GM21619 (cell line): ENCODE results near the gene ISL2.

Experiments
- ATAC-seq: cut with Tn5 transposase; IDR thresholded peaks from one replicate; pipeline ENCODE4 v1.9.1; 2021; ENCODE audit not compliant: unreplicated experiment

Gene ISL2

DNA sequence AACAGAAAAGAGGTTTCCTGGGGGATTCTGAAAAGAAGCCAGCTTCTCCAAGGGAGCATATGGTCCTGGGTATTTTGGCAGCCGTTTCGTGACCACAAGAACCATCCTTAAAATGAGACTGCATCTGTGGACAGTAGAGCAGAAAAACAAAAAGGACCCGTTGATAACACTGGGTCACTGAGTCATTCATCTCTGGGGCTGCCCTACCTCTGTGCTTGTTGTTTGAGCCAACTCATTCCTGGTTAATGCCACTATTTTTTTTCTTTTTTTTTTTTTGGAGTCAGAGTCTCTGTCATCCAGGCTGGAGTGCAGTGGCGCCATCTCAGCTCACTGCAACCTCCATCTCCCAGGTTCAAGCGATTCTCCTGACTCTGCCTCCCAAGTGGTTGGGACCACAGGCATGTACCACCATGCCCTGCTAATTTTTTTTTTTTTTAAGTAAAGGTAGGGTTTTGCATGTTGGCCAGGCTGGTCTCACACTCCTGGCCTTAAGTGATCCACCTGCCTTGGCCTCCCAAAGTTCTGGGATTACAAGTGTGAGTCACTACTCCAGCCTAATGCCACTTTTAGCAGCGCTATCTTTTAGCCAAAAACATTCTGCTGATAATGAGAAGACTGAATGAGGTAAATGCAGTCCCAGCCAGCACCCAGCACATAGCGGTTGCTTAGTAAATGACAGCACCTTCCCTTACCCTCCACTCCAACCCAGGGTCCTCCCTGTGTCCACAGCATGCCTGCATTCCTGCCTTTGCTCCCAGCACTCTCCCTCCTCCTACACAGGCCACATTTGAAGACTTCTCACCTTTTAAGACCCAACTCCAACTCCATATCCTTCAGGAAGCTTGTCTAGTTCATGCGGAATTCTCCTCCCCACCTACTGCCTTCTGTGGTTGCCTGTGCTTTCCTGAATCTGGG is 9.1 kb upstream of the ISL2 start:
- ATAC-seq: no peak

DNA sequence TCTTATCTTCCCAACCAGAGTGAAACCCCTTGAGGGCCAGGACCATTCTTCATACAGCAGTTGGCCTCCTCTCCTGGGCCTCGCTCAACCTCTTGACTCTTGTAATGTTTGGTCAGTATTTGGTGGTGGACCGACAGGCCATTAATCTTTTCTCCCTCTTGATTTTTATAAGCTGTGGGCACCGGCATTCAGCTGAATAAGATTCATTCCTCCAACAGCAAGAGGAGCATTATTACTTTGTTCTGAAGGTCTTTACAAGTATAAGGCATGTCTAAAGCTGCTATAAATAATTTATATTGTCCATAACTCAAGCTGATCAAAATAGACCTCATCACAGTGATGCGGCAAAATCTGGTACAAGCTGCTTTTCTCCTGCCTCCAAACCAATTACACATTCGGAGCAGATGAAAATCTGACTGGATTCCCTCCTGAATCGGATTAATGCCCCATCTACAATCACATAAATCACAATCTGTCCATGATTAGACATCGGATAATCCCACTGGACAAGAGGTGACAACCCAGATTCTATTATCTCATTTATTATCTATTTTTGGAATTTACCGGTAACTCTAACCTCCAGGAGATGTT is 8.4 kb upstream of the ISL2 start:
- no peak for ATAC-seq

DNA sequence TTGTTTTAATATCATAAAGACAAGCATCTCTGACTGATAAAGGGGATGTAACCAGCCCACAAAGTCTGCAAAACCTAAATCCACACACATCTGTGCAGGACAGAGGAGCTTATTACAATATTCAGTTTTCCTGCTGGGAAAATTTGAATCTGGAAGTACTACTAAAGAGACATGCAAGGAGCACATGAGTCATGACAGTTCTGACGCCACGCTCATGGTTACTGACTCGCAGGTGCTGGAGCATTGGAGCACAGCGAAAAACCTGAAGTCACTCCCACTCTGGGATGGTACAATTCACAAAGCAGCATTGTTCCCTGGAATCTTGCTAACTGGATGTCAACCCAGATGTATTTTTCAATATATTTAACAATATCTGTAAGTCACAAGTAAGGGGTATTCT is 7.6 kb upstream of the ISL2 start:
- ATAC-seq: no peak

DNA sequence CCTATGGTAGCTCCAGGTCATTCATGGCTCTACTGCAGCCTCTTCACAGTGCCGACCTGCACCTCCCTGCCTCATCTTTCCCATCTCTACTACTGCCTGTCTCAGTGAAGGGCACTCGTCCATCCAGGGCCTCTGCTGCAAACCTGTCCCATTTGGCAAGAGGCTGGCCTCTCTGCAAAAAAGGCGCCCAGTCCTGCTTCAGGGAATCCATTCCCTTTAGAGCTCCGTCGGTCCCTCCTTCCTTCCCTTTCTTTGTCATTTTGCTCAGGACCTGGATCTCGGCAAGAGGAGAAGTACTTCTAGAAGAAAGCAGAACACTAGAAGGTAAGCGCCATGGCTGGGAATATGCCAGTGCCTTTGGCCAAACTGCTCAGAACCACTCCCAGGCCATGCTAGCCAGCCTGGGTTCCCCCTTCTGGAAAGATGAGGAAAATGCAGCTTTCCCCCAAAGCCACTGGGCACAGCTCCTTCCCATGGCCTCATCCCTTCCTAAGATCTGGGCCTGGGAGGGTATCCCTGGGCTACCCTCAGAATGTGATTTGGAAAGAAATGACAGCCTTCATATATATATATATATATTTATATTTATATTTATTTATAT is 6.4 kb upstream of the ISL2 start:
- ATAC-seq: no peak

DNA sequence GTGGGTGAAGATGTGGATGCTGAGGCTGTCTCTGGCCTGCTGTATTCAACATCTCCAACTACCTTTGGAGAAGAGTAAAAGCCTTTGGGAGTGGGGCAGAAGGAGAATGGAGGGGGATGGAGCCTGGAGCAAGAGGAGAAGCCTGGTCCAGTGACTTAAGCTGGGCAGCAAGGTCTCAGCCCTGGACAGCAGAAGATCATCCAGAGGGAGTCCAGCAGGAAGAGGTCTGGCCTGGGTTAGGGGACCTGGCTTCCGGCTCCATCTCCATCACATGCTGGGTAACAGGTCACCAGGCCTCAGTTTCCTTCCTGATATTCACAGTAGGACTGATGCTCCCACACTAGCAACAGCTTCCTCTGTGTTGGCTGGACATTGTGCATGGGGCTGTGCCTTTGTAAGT is 3.8 kb upstream of the ISL2 start:
- no peak for ATAC-seq

DNA sequence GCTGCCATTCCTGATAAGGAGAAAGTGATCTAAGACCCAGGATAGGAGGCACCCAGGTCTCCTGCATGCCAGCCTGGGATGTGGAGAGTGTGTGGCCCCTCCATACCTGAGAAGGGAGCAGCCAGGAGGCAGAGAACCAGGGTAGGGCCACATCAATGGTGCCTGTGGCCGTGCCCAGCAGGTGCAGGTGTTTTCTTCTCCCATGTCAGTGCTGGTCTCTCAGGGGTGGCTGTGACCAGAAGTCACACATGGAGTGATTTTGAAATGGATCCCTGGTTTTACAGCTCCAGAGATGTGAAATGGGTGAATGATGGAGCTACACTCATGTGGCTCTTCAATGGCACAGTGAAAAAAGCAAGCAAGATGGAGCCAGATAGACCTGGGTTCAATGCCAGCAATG is 3.3 kb upstream of the ISL2 start:
- no peak for ATAC-seq

DNA sequence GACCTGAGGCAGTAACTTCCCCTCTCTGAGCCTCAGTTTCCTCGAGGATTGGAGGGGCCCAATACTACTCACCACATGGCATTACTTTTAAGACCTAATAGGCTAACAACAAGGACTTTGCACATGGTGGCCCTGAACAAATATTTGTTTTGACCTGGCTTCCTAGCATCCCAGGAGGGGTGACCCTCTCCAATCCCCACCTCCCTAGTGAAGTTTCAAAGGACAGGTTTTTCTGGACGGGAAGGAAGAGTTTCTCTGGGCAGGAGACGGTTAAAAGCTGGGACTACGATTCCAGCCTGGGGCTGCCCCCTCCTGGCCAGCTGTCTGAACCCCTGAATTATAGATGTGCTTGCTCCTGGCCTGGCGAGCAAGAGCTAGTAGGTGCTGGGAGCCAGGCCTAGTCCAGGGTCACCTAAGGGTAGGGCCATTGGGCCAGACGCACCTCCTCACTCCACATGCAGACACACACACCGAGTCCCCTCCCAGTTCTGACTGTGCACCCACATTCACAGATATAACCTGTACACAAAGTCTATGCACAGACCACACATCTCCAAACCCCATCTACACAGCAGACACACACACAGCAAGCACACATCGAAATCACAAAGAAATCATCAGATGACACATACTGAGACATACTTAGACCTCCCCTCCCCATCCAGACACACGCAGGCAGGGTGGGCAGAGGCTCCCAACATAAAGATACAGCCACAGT is 2.7 kb upstream of the ISL2 start:
- no peak for ATAC-seq

DNA sequence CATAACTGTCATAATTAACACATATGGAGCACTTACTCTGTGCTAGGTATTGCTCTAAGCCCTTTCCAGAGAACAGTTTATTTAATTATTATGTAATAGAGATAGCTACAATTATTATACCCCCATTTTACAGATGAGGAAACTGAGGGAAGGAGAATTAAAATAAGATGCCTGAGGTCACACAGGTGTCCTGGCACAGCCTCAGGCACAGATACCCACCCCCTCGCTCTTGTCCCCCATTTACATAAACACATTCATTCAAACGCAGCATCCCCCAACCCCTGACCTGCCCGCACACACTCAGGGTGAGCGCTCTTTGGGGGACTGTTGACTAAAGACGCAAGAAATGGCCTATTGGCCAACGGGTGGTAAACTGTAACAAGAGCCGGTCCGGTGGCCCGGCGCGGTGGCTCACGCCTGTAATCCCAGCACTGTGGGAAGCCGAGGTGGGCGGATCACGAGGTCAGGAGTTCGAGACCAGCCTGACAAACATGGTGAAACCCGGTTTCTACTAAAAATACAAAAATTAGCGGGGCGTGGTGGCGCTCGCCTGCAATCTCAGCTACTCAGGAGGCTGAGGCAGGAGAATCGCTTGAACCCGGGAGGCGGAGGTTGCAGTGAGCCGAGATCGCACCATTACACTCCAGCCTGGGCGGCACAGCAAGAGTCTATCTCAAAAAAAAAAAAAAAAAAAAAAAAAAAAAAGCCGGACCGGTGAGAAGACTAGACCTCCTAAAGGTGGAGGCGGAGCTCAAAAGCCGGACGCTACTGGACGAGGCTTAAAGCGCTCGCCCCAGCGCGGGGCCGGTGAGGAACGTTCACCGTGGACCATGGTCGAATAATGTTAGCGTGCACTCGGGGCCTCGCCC is 1.9 kb upstream of the ISL2 start:
- ATAC-seq: no peak

DNA sequence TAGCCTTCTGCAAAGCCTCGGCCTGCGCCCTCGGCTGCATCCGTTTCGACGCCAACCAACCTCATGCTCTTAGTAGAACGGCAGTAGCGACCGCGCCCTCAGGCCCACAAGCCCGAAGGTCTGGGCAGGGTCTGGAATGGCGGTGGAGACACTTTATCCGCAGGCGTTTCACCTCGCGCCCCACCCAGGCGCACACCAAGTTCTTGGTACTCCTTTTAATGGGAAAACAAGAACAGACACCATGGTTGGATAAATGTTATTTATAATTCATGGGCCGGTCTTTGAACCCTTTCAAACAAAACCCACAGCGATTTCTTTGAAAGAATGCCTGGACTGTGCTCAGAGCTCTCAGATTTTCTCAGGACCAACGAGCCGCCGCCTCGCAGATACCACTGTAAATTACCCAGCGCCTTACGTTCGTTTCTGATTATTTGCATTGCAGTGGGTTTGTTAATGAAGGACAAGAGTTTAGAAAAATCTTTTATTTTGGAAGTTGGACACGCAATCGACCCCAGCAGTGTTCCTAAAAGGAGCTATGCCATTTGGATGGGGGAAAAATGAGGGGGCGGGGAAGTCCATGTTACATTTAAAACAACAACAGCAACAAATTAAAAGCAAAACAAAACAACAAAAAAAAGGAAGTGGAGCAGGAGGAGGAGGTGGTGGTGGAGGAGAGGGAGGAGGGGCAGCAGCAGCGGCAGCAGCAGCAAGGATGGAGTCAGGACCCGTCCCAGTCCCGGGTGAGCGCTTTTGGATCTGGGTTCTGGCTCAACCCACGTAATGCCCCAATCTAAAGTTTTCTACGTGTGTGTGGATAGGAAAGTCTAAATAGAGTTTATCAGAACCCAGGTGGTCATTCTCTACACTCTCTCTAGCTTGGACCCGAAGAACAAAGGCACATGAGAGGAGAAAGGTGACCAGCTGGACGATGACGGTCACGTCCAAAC is 993 bp upstream of the ISL2 start:
- no peak for ATAC-seq

DNA sequence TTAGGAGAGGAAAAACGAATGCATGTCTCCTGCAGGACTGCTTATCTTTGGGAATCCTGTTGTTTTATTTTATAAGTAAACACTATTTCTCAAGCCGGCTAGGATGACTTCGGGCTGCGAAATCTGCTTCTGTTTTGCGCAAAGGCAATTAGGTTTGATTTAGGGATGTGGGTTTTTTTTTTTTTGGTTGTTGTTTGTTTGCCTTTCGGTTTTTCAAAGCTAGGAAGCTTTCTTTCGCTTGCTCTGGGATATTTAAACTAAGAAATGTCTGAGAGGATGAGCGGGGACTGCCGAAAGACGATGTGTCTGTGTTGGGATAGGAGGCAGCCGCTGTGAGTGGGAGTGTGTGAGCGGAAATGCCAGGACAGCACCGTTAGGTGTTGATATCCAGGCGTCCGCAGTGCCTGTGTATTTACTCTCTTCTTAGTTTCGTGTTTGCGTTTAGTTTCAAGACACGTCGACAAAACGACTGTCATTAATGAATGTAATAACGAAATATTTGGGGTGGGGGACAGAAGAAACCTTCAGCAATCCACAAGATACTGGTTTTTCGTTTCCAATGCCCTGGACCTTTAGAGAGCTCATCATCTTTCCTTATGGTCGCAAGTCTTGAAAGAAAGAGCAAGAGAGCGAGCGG is 604 bp downstream of the ISL2 start:
- ATAC-seq: no peak

DNA sequence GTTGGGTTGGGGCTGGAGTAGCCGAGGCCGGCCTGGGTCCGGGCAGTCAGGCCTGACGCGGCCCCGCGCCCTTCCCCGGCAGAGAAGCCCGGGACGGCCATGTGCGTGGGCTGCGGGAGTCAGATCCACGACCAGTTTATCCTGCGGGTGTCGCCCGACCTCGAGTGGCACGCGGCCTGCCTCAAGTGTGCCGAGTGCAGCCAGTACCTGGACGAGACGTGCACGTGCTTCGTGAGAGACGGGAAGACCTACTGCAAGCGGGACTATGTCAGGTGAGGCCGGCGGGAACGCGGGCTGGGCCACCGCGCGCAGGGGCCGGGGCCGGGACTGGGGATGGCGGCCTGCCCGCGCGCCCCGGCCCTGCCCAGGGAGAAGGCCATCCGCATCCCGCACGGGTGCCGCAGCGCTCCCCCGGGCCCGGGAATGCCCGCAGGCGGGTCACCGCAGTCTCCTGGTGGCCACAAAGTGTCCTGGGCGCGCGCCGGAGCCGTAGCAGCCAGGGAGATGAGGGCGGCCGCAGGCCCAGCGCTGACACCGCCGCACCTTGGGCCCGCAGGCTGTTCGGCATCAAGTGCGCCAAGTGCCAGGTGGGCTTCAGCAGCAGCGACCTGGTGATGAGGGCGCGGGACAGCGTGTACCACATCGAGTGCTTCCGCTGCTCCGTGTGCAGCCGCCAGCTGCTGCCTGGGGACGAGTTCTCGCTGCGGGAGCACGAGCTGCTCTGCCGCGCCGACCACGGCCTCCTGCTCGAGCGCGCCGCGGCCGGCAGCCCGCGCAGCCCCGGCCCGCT is 1.3 kb downstream of the ISL2 start:
- ATAC-seq: no peak

DNA sequence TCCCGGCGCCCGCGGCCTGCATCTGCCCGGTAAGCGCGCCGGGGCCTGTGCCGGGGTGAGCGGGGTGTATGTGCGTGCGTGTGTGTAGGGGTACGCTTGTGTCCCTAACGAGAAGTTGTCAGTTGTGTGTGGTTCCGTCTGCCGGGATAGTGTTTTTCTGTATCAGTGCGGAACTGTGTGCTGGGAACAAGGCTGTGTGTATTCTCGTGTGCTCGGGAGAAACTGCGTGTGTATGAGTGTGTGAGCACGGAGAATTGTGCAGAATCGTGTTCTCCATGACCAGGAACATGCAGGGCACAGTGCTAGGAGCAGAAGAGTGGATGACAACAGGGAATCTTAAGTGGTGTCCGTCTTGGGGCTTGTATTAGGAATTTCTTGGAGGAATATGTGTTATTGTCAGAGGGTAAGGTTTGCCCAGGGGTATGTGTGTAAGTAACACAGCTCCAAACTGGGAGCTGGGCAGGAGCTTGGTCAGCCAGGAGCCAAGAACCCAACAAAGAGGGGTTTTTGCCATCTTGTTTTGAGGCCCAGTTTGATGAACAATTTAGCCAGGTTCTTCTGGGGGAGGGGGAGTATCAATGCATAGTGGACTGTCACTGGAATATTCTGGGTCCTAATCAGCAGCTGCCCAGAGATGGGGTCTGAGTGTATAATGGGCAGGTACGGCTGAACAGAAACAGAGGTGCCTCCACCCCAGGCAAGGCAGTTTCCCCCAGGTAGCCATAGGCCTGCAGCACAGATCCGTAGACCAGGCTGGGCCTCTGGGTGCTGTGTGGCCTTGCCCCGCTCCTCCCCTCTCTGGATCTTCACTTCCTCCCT is 2.1 kb downstream of the ISL2 start:
- ATAC-seq: no peak

DNA sequence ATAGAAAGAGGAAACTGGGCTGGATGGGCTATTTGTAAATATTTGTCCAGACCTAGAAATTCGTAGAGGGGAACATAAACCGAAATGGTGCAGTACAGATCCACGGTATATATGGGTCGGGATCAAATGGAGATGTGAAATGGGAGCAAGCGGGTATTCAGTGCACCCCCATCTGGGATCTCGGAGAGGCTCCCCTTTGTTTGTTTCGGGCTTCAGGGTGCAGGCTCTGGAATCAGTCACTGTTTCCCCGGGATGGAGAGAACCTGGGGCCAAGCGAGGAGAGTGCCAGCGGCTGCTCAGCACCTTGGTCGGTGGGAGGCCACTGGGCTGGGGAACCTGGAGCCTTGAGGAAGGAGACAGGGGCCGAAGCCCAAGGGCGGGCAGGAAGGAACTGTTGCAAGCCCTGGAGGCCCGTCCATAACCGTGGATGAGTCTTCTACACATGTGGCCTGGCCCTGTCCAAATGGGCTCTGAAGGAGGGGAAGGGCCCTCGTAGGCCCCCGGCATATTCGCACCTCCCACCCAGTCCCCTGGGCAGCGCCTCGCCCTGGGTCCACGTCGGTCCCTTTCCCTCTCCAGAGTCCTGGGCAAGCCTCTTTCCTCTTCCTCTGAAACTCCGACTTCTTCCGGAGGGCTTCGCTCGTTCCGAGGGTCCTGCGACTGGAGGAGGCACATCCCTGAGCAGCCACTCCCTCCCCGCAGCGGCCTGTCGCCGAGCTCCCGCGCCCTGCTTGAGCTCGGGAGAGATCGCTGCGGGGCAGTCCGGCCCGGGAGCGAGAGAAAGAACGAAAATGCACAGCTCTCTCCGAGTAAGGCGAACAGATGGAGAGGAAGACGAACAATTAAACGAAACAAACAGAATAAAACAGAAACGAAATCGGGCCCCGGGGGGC is 3.0 kb downstream of the ISL2 start:
- ATAC-seq: no peak

DNA sequence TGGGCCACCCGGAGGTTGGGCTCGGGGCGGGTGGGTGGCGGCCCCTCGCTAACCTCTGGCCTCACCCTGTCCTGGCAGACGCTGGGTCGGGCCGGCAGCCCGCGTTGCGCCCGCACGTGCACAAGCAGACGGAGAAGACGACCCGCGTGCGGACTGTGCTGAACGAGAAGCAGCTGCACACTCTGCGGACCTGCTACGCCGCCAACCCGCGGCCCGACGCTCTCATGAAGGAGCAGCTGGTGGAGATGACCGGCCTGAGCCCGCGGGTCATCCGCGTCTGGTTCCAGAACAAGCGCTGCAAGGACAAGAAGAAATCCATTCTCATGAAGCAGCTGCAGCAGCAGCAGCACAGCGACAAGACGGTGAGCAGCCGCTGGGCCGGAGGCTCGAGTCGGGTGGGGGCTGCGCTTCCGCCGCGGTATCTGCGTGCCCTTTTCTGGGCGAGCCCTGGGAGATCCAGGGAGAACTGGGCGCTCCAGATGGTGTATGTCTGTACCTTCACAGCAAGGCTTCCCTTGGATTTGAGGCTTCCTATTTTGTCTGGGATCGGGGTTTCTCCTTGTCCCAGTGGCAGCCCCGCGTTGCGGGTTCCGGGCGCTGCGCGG is 3.7 kb downstream of the ISL2 start:
- ATAC-seq: no peak

DNA sequence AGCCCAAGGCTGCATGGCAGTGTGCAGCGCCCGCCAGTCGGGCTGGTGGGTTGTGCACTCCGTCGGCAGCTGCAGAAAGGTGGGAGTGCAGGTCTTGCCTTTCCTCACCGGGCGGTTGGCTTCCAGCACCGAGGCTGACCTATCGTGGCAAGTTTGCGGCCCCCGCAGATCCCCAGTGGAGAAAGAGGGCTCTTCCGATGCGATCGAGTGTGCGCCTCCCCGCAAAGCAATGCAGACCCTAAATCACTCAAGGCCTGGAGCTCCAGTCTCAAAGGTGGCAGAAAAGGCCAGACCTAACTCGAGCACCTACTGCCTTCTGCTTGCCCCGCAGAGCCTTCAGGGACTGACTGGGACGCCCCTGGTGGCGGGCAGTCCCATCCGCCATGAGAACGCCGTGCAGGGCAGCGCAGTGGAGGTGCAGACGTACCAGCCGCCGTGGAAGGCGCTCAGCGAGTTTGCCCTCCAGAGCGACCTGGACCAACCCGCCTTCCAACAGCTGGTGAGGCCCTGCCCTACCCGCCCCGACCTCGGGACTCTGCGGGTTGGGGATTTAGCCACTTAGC is 4.3 kb downstream of the ISL2 start:
- ATAC-seq: no peak
